Upper lobe of right lung (tissue), 1 donor: Measurements from ENCODE around the gene SLC35B3. TPM values are rescaled to one million over a fixed set of nuclear protein-coding genes. Genes with fewer than 3 reads are reported as not detected.

Source experiments
- ATAC-seq: fragments of 200-7000 bp; cut with Tn5 transposase; one replicate; pipeline ENCODE4 v1.9.1; 2020; ENCODE audit warnings: mild to moderate bottlenecking, moderate library complexity
- DNase-seq: peaks from one replicate; pipeline ENCODE4 v3.0.0-alpha.2; 2020
- H3K27ac ChIP-seq: fragments of 200-600 bp; one replicate; pipeline ENCODE4 v1.8.0; 2022
- H3K27me3 ChIP-seq: fragments of 200-600 bp; one replicate; pipeline ENCODE4 v1.8.0; 2022; ENCODE audit warnings: mild to moderate bottlenecking
- H3K36me3 ChIP-seq: fragments of 200-600 bp; one replicate; pipeline ENCODE4 v1.8.0; 2022
- H3K4me1 ChIP-seq: fragments of 200-600 bp; one replicate; pipeline ENCODE4 v1.8.0; 2022
- H3K4me3 ChIP-seq: fragments of 200-600 bp; one replicate; pipeline ENCODE4 v1.8.0; 2022; ENCODE audit warnings: mild to moderate bottlenecking
- H3K9me3 ChIP-seq: fragments of 200-600 bp; one replicate; pipeline ENCODE4 v1.8.0; 2022
- CTCF ChIP-seq: fragments of 200-600 bp; IDR thresholded peaks from one replicate; pipeline ENCODE4 v1.8.0; 2022; ENCODE audit warnings: antibody characterized with exemption
- intact Hi-C: fragments of 100-400 bp; cut with DNase I; formaldehyde crosslinking; loops from one replicate; pipeline ENCODE4 v1.11.0; 2022
- total RNA-seq: library from RNA; stranded (reverse); fragmentation: NEBNext Ultra II Directional; extraction: Animal tissue kit (Norgen Biotek cat#: 25700); gene quantifications from one replicate; pipeline ENCODE4 v1.2.1, GENCODE V29; 2021
- donor health status: DM: no; HTN: yes; CAD: no; lungs with severe emphysema.

Gene SLC35B3
- total RNA-seq, 1 donor from 2014 or later: 16.9 TPM

- Histone ChIP-seq H3K27me3 (no peaks in the 10 kb centered on the region), H3K36me3 (no peaks in the 10 kb centered on the region), H3K27ac (no peak overlapping the region), H3K9me3 (no peaks in the 10 kb centered on the region), H3K4me3 (no peak overlapping the region), H3K4me1 (no peaks in the 10 kb centered on the region)
- DNase-seq (no peak), ATAC-seq (no peak)
- intact Hi-C loops: no loop called here
- TF ChIP-seq CTCF: no peak
Measured at GRCh38 chr6:8441452-8441851, 6.1 kb upstream of the SLC35B3 start.

- no peaks in the 10 kb centered on the region for H3K36me3 ChIP-seq
- TF ChIP-seq CTCF: no peak
- intact Hi-C loops: no loop called here
- H3K4me3 ChIP-seq: no peak overlapping the region
- DNase-seq (no peak), ATAC-seq (no peak)
- no peaks in the 10 kb centered on the region for H3K9me3 ChIP-seq
- no peaks in the 10 kb centered on the region for H3K27me3 ChIP-seq
- peaks cover 4% of the 10 kb centered on the region for H3K4me1 ChIP-seq
- no peak overlapping the region for H3K27ac ChIP-seq
Measured at GRCh38 chr6:8439601-8440268, 4.4 kb upstream of the SLC35B3 start.

GRCh38 chr6:8437813-8438212 is 2.5 kb upstream of the SLC35B3 start:
- Histone ChIP-seq H3K4me3 (no peak overlapping the region), H3K9me3 (no peaks in the 10 kb centered on the region), H3K4me1 (peaks cover 20% of the 10 kb centered on the region), H3K27me3 (no peaks in the 10 kb centered on the region), H3K27ac (no peak overlapping the region), H3K36me3 (no peaks in the 10 kb centered on the region)
- no peak for TF ChIP-seq CTCF
- no peak for ATAC-seq
- DNase-seq: no peak
- intact Hi-C loops: no loop called here

GRCh38 chr6:8436966-8437365 is 1.6 kb upstream of the SLC35B3 start:
- ATAC-seq (no peak), DNase-seq (no peak)
- Histone ChIP-seq H3K9me3 (no peaks in the 10 kb centered on the region), H3K4me3 (no peak overlapping the region), H3K36me3 (no peaks in the 10 kb centered on the region), H3K27me3 (no peaks in the 10 kb centered on the region), H3K4me1 (peaks cover 22% of the 10 kb centered on the region), H3K27ac (no peak overlapping the region)
- intact Hi-C loops: no loop called here
- no peak for TF ChIP-seq CTCF

- no peaks in the 10 kb centered on the region for H3K9me3 ChIP-seq
- no peaks in the 10 kb centered on the region for H3K27me3 ChIP-seq
- peak overlapping the region; percentile 93 for H3K4me3 ChIP-seq
- intact Hi-C loops: no loop called here
- peak overlapping the region; percentile 97 for H3K27ac ChIP-seq
- DNase-seq: no peak
- H3K36me3 ChIP-seq: no peaks in the 10 kb centered on the region
- TF ChIP-seq CTCF: no peak
- H3K4me1 ChIP-seq: peaks cover 22% of the 10 kb centered on the region
- ATAC-seq: no peak
Measured at GRCh38 chr6:8435845-8436168, 462 bp upstream of the SLC35B3 start.

GRCh38 chr6:8434727-8435092 is 635 bp downstream of the SLC35B3 start:
- H3K27me3 ChIP-seq: no peaks in the 10 kb centered on the region
- DNase-seq (no peak), ATAC-seq (no peak)
- H3K27ac ChIP-seq: peak overlapping the region; percentile 97
- no peaks in the 10 kb centered on the region for H3K36me3 ChIP-seq
- no peaks in the 10 kb centered on the region for H3K9me3 ChIP-seq
- H3K4me1 ChIP-seq: peaks cover 22% of the 10 kb centered on the region
- peak overlapping the region; percentile 93 for H3K4me3 ChIP-seq
- intact Hi-C loops: no loop called here
- no peak for TF ChIP-seq CTCF
